Calu3 (cell line): ENCODE measurements around the gene KCNT2. TPM values are rescaled to one million over a fixed set of nuclear protein-coding genes. Genes with fewer than 3 reads are reported as not detected.

Experiments used
- BruUV-seq: library from RNA; stranded (reverse); fragments of 400-500 nt; replicated peaks from 2 replicates; lab custom pipeline; 2021; lab: Mats Ljungman, UMichigan
- CTCF ChIA-PET: fragments of 300-600 bp; sonication (Branson Sonifier 250); formaldehyde crosslinking; loops from one replicate; lab custom pipeline; 2022; ENCODE audit warnings: antibody characterized with exemption; lab: Charles Lee
- DNase-seq: peaks from one replicate; pipeline ENCODE4 v3.0.0; 2022
- H3K27ac Mint-ChIP-seq: one replicate; pipeline ENCODE4 v1.8.0; 2022; ENCODE audit warnings: mixed read lengths; ENCODE audit not compliant: unreplicated experiment
- H3K27me3 Mint-ChIP-seq: one replicate; pipeline ENCODE4 v1.8.0; 2022; ENCODE audit warnings: mixed read lengths; ENCODE audit not compliant: unreplicated experiment
- H3K36me3 Mint-ChIP-seq: one replicate; pipeline ENCODE4 v1.8.0; 2022; ENCODE audit warnings: mild to moderate bottlenecking, moderate library complexity, mixed read lengths; ENCODE audit not compliant: insufficient read depth, unreplicated experiment
- H3K4me1 Mint-ChIP-seq: one replicate; pipeline ENCODE4 v1.8.0; 2022; ENCODE audit warnings: mild to moderate bottlenecking, low read depth, mixed read lengths; ENCODE audit not compliant: unreplicated experiment
- H3K4me3 Mint-ChIP-seq: one replicate; pipeline ENCODE4 v1.8.0; 2022; ENCODE audit warnings: mild to moderate bottlenecking, low read depth, moderate library complexity, mixed read lengths; ENCODE audit not compliant: unreplicated experiment
- H3K9me3 Mint-ChIP-seq: one replicate; pipeline ENCODE4 v1.8.0; 2022; ENCODE audit warnings: low read depth, mixed read lengths; ENCODE audit not compliant: unreplicated experiment
- intact Hi-C: fragments of 100-400 bp; cut with micrococcal nuclease; formaldehyde crosslinking; loops from one replicate; pipeline ENCODE4 v1.10.0; 2022; ENCODE audit not compliant: unreplicated experiment
- total RNA-seq: library from RNA; stranded (reverse); gene quantifications from 2 replicates; pipeline ENCODE4 v1.2.3, GENCODE V29; 2022
- TF ChIP-seq, protein P1 (sequence below): fragments of 200-600 bp; IDR thresholded peaks from one replicate; pipeline ENCODE4 v1.8.0; 2022; ENCODE audit warnings: antibody characterized with exemption; ENCODE audit not compliant: unreplicated experiment

The KCNT2 gene
- total RNA-seq, 1 experiment from 2014 or later, result 3.3 TPM

DNA sequence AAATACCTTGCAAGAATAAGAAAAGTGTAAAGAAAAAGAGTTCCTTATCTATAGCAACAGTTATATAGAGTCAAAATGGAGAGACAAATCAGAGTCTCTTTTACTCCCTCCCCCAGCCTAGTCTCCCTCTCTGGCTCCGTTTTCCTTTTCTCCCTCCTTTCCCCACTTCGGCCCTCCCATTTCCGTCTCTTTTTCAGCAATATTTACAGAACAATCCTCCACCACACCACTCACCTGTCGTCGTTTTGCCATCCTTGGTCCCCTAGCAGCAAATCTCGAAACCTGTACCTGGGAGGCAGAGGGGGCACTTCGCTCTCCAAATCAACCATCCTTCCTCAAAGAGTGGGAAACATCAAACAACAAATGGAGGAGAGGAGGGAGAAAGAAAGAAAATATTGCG, 259 bp downstream of the KCNT2 start:
- BruUV-seq, result no TSS peak
- peak; percentile 12 for DNase-seq
- Mint-ChIP-seq H3K9me3 (no peaks in the 10 kb centered on the region), H3K36me3 (peaks cover 16% of the 10 kb centered on the region), H3K4me3 (peak overlapping the region; percentile 84), H3K27ac (peak overlapping the region; percentile 70), H3K4me1 (peaks cover 17% of the 10 kb centered on the region), H3K27me3 (no peaks in the 10 kb centered on the region)
- CTCF ChIA-PET, result no interaction called here
- intact Hi-C loops, result loop anchor here (2.0 kb wide), 1 partner anchor 45 kb away; the partner anchor contains the start of gene CFH
- TF ChIP-seq, protein P1, sequence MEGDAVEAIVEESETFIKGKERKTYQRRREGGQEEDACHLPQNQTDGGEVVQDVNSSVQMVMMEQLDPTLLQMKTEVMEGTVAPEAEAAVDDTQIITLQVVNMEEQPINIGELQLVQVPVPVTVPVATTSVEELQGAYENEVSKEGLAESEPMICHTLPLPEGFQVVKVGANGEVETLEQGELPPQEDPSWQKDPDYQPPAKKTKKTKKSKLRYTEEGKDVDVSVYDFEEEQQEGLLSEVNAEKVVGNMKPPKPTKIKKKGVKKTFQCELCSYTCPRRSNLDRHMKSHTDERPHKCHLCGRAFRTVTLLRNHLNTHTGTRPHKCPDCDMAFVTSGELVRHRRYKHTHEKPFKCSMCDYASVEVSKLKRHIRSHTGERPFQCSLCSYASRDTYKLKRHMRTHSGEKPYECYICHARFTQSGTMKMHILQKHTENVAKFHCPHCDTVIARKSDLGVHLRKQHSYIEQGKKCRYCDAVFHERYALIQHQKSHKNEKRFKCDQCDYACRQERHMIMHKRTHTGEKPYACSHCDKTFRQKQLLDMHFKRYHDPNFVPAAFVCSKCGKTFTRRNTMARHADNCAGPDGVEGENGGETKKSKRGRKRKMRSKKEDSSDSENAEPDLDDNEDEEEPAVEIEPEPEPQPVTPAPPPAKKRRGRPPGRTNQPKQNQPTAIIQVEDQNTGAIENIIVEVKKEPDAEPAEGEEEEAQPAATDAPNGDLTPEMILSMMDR, result no peak

GRCh38 chr1:196603651-196604050, 4.6 kb downstream of the KCNT2 start:
- peaks cover 10% of the 10 kb centered on the region for H3K36me3 Mint-ChIP-seq
- H3K4me1 Mint-ChIP-seq, result peaks cover 8% of the 10 kb centered on the region
- no TSS peak for BruUV-seq
- CTCF ChIA-PET, result no interaction called here
- intact Hi-C loops, result no loop called here
- TF ChIP-seq, protein P1, result no peak
- H3K27ac Mint-ChIP-seq, result no peak overlapping the region
- no peak overlapping the region for H3K4me3 Mint-ChIP-seq
- DNase-seq, result no peak
- no peaks in the 10 kb centered on the region for H3K27me3 Mint-ChIP-seq
- H3K9me3 Mint-ChIP-seq, result no peaks in the 10 kb centered on the region

- Mint-ChIP-seq H3K27me3 (no peaks in the 10 kb centered on the region), H3K27ac (no peak overlapping the region), H3K4me1 (no peaks in the 10 kb centered on the region), H3K9me3 (no peaks in the 10 kb centered on the region), H3K4me3 (no peak overlapping the region), H3K36me3 (no peaks in the 10 kb centered on the region)
- CTCF ChIA-PET, result no interaction called here
- no peak for DNase-seq
- intact Hi-C loops, result no loop called here
- no TSS peak for BruUV-seq
- TF ChIP-seq, protein P1, result no peak
Observed at GRCh38 chr1:196598942-196599748, 9.1 kb downstream of the KCNT2 start.

DNA sequence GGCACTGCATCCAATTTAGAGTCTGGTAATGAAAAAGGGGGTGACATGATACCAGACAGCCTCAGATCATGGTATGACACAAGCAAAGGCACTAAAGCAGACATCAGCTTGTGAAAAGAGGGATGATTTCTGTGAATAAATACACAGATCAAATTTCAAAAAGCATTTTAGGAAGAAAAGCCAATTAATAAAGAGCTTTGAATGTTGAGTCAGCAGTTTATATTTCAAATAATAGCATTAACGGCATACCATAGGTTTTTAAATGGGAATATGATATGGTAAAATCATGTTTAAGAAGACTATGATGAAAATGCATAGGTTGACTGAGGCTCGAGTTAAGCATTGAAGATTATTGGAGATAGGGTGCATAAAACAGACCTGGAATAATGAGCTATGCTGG, 13.5 kb downstream of the KCNT2 start:
- no TSS peak for BruUV-seq
- TF ChIP-seq, protein P1, result no peak
- Mint-ChIP-seq H3K27ac (no peak overlapping the region), H3K9me3 (no peaks in the 10 kb centered on the region), H3K4me1 (no peaks in the 10 kb centered on the region), H3K27me3 (no peaks in the 10 kb centered on the region), H3K4me3 (no peak overlapping the region), H3K36me3 (no peaks in the 10 kb centered on the region)
- intact Hi-C loops, result no loop called here
- CTCF ChIA-PET, result no interaction called here
- no peak for DNase-seq
